ENCODE measurements around the gene CAPN2.
A peak's percentile ranks its signal among the peaks of the same experiment; 100 is the strongest.

CAPN2 gene

DNA sequence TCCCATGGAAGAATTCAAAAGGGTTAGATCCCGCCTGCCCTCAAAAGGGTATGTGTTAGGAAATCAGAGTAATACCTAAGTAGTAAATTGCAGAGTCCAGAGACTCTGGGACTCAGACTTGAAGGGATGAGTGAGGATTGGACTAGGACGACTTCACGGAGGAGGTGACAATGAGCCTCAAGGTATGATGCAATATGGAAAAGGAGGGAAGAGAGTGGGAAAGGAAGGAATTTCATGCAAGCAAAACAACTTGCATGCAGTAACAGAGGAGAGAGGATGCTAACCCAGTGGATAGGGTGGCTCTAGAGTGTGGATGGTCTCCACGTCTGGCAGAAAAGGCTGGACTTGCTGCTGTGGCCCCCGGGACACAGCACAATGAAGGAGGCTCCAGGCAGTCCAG is 4.8 kb downstream of the CAPN2 start:
- peak; percentile 55 for DNase-seq
- H3K27me3 ChIP-seq (ENCODE audit: insufficient read depth, low read length, poor library complexity), result no peaks in the 10 kb centered on the region
- H2AK5ac ChIP-seq (ENCODE audit: low read length), result no peak overlapping the region
- H3K4me3 ChIP-seq (ENCODE audit: low read length), result no peak overlapping the region
- H3K36me3 ChIP-seq (ENCODE audit: control insufficient read depth, insufficient read depth, low read length), result no peaks in the 10 kb centered on the region
- H3K56ac ChIP-seq (ENCODE audit: low read length), result no peak overlapping the region
- H3K79me1 ChIP-seq (ENCODE audit: low read length), result peaks cover 3% of the 10 kb centered on the region
- no peak overlapping the region for H4K5ac ChIP-seq (ENCODE audit: low read length)
- H2BK120ac ChIP-seq (ENCODE audit: low read depth, low read length), result no peak overlapping the region
- no peak overlapping the region for H4K8ac ChIP-seq (ENCODE audit: low read depth, low read length)
- H3K23ac ChIP-seq (ENCODE audit: low read length), result no peak overlapping the region
- peak overlapping the region; percentile 9 for H3K18ac ChIP-seq (ENCODE audit: low read length)
- H2BK15ac ChIP-seq (replicated peaks; ENCODE audit: low read depth), result no peak overlapping the region
- no CpG with 5 or more reads among the region's 5 CpGs for WGBS (ENCODE audit: extremely low coverage, insufficient coverage, low lambda C conversion rate)
- no peak overlapping the region for H3K4me2 ChIP-seq (ENCODE audit: low read length)
- no peak overlapping the region for H3K27ac ChIP-seq (ENCODE audit: low read depth, low read length)
- H3K79me2 ChIP-seq (ENCODE audit: control insufficient read depth, insufficient read depth, low read length), result no peaks in the 10 kb centered on the region
- no peak overlapping the region for H3K9ac ChIP-seq (ENCODE audit: low read length)
- no peak overlapping the region for H2BK5ac ChIP-seq (ENCODE audit: low read length)
- H3K4ac ChIP-seq (ENCODE audit: low read depth, low read length), result no peak overlapping the region
- H3K4me1 ChIP-seq (ENCODE audit: control insufficient read depth, low read depth, low read length), result peaks cover 15% of the 10 kb centered on the region

DNA sequence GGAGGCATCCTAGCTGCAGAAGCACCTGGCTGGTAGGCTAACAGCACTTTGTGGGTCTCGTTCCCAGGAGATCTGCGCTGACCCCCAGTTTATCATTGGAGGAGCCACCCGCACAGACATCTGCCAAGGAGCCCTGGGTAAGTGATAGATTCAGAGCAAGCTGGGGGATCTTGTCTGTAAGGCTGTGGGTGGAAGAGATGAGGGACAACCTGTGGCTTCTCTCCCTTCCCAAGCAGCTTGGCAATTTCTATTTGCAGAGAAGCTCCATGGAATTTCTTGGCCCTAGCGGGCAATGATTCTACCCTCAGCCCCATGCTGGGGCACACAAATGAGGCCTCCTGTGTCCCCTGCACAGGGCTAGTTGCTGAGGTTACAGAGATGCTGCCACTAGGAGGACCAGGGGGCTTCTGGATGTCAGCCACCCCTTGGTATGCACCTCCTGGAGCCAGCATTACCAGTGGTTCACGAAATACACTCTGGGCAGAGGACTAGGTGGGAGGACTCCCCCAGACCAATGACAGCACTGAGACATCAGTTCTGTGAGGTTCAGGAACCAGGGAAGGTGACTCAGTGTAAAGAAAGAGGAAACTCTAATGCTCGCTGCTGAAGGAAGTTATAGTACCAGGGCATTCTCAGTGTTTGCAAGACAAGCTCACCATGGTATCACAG is 5.5 kb downstream of the CAPN2 start:
- WGBS (ENCODE audit: extremely low coverage, insufficient coverage, low lambda C conversion rate), result no CpG with 5 or more reads among the region's 6 CpGs
- DNase-seq, result peak; percentile 63

DNA sequence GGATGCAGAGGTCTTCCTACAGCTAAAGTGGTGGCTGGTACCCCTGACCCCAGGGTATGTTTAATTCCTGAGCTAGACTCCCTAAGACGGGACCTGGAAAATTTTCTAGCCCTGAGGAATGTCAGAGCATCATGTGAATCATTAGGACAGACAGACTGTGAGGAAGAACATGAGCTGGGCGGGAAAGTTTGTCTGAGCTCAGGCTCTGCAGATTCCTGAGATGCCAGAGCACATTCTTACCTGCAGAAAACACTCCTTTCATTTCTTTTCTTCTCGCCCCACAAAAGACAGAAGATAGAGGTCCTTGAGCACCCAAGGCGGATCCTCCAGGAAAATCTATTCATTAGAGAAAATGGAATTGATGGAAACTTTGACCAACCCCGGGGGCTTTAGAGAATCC is 6.5 kb downstream of the CAPN2 start:
- Histone ChIP-seq H3K56ac (ENCODE audit: low read length) (no peak overlapping the region), H3K4ac (ENCODE audit: low read depth, low read length) (no peak overlapping the region), H2BK15ac (replicated peaks; ENCODE audit: low read depth) (no peak overlapping the region), H2AK5ac (ENCODE audit: low read length) (no peak overlapping the region), H3K36me3 (ENCODE audit: control insufficient read depth, insufficient read depth, low read length) (no peaks in the 10 kb centered on the region), H3K23ac (ENCODE audit: low read length) (no peak overlapping the region), H2BK120ac (ENCODE audit: low read depth, low read length) (no peak overlapping the region), H3K4me3 (ENCODE audit: low read length) (no peak overlapping the region), H3K79me1 (ENCODE audit: low read length) (peaks cover 3% of the 10 kb centered on the region), H3K18ac (ENCODE audit: low read length) (no peak overlapping the region), H3K4me1 (ENCODE audit: control insufficient read depth, low read depth, low read length) (peaks cover 13% of the 10 kb centered on the region), H2BK5ac (ENCODE audit: low read length) (no peak overlapping the region), H3K27me3 (ENCODE audit: insufficient read depth, low read length, poor library complexity) (no peaks in the 10 kb centered on the region), H3K27ac (ENCODE audit: low read depth, low read length) (peak overlapping the region; percentile 25), H3K79me2 (ENCODE audit: control insufficient read depth, insufficient read depth, low read length) (no peaks in the 10 kb centered on the region), H3K9ac (ENCODE audit: low read length) (no peak overlapping the region), H3K4me2 (ENCODE audit: low read length) (no peak overlapping the region), H4K5ac (ENCODE audit: low read length) (no peak overlapping the region), H4K8ac (ENCODE audit: low read depth, low read length) (no peak overlapping the region)
- WGBS (ENCODE audit: extremely low coverage, insufficient coverage, low lambda C conversion rate), result no CpG with 5 or more reads among the region's 5 CpGs
- DNase-seq, result peak; percentile 97

More for the DNA sequence above, 5.5 kb downstream of the CAPN2 start:
- Histone ChIP-seq H2BK120ac (ENCODE audit: low read depth, low read length) (no peak overlapping the region), H3K79me2 (ENCODE audit: control insufficient read depth, insufficient read depth, low read length) (no peaks in the 10 kb centered on the region), H3K4ac (ENCODE audit: low read depth, low read length) (no peak overlapping the region), H3K56ac (ENCODE audit: low read length) (no peak overlapping the region), H2AK5ac (ENCODE audit: low read length) (no peak overlapping the region), H3K79me1 (ENCODE audit: low read length) (peaks cover 3% of the 10 kb centered on the region), H3K18ac (ENCODE audit: low read length) (peak overlapping the region; percentile 9), H3K27me3 (ENCODE audit: insufficient read depth, low read length, poor library complexity) (no peaks in the 10 kb centered on the region), H3K36me3 (ENCODE audit: control insufficient read depth, insufficient read depth, low read length) (no peaks in the 10 kb centered on the region), H3K27ac (ENCODE audit: low read depth, low read length) (no peak overlapping the region), H3K4me2 (ENCODE audit: low read length) (no peak overlapping the region), H2BK5ac (ENCODE audit: low read length) (no peak overlapping the region), H3K4me1 (ENCODE audit: control insufficient read depth, low read depth, low read length) (peaks cover 15% of the 10 kb centered on the region), H4K8ac (ENCODE audit: low read depth, low read length) (no peak overlapping the region), H3K9ac (ENCODE audit: low read length) (no peak overlapping the region), H3K23ac (ENCODE audit: low read length) (no peak overlapping the region), H4K5ac (ENCODE audit: low read length) (no peak overlapping the region), H2BK15ac (replicated peaks; ENCODE audit: low read depth) (no peak overlapping the region), H3K4me3 (ENCODE audit: low read length) (no peak overlapping the region)

DNA sequence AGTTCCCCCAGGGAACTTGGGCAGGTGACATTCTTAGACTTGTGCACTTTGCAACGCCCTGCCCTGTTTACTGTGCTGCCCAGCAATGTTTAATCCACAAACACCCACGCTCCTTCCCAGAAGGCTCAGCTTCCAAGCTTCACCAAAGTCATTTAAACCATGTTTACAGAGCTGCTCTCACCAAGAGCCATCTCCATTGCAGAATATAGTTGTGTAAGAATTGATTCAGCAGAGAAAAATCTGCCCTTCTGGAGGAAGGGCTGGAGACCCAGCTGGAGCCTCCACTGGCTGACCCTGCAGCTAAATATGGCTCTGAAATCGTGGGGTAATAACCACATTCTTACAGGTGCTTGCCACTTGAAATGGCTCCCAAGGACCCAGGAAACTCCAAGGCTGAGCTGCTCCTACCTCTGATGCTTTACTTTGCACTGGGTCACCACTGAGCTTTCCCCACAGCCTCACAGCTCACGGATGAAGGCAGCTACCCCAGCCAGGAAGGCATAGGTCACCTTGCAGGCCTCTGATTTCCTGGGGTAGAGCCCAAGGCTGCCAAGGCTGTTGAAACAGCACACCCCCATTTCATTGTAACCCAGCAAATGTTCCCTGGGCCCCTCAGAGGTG is 8.7 kb downstream of the CAPN2 start:
- Histone ChIP-seq H2AK5ac (ENCODE audit: low read length) (no peak overlapping the region), H3K56ac (ENCODE audit: low read length) (no peak overlapping the region), H3K4ac (ENCODE audit: low read depth, low read length) (no peak overlapping the region), H3K79me2 (ENCODE audit: control insufficient read depth, insufficient read depth, low read length) (no peaks in the 10 kb centered on the region), H3K4me2 (ENCODE audit: low read length) (no peak overlapping the region), H3K23ac (ENCODE audit: low read length) (no peak overlapping the region), H3K27ac (ENCODE audit: low read depth, low read length) (no peak overlapping the region), H4K5ac (ENCODE audit: low read length) (no peak overlapping the region), H3K4me1 (ENCODE audit: control insufficient read depth, low read depth, low read length) (peaks cover 13% of the 10 kb centered on the region), H2BK120ac (ENCODE audit: low read depth, low read length) (no peak overlapping the region), H2BK5ac (ENCODE audit: low read length) (no peak overlapping the region), H4K8ac (ENCODE audit: low read depth, low read length) (no peak overlapping the region), H2BK15ac (replicated peaks; ENCODE audit: low read depth) (no peak overlapping the region), H3K4me3 (ENCODE audit: low read length) (no peak overlapping the region), H3K27me3 (ENCODE audit: insufficient read depth, low read length, poor library complexity) (no peaks in the 10 kb centered on the region), H3K9ac (ENCODE audit: low read length) (no peak overlapping the region), H3K79me1 (ENCODE audit: low read length) (peaks cover 3% of the 10 kb centered on the region), H3K18ac (ENCODE audit: low read length) (no peak overlapping the region), H3K36me3 (ENCODE audit: control insufficient read depth, insufficient read depth, low read length) (no peaks in the 10 kb centered on the region)
- DNase-seq, result no peak
- WGBS (ENCODE audit: extremely low coverage, insufficient coverage, low lambda C conversion rate), result no CpG with 5 or more reads among the region's 4 CpGs

DNA sequence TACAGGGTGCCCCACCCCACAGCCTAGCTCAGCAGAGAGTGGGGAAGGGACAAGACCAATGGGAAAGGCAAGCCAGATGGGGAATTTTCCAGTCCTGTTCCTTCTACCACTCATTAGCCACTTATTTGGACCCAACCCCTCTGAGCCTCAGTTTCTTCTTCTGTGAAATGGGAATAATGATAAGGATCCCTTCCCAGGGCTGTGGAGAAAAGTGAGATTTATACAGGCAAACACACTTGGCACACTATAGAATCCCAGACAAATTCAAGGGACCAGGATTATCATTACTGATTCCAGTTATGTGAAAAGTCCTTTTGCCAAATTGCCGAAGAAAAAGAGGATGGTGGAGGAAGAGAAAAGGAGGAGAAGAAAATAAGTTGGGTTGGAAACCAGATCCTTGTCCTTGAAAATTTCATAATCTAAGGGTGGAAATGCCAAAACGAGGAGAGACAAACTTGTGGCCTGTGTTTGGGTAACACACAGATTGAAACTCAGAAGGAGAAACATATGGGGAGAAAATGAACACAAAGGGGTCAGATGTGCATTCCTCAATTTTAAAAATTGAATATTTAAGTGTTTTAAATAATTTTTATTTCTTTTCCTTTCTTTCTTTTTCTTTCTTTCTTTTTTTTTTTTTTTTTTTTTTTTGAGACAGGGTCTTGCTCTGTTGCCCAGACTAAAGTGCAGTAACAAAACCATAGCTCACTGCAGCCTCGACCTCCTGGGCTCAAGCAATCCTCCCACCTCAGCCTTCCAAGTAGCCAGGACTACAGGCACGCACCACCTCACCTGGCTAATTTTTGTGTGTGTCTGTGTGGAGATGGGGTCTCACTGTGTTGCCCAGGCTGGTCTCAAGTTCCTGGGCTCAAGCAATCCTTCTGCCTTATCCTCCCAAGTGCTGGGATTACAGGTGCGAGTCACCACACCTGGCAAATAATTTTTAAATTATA is 9.6 kb downstream of the CAPN2 start:
- Histone ChIP-seq H3K4ac (ENCODE audit: low read depth, low read length) (no peak overlapping the region), H3K36me3 (ENCODE audit: control insufficient read depth, insufficient read depth, low read length) (no peaks in the 10 kb centered on the region), H3K4me1 (ENCODE audit: control insufficient read depth, low read depth, low read length) (peaks cover 14% of the 10 kb centered on the region), H3K56ac (ENCODE audit: low read length) (no peak overlapping the region), H3K79me1 (ENCODE audit: low read length) (no peaks in the 10 kb centered on the region), H3K18ac (ENCODE audit: low read length) (no peak overlapping the region), H3K79me2 (ENCODE audit: control insufficient read depth, insufficient read depth, low read length) (no peaks in the 10 kb centered on the region), H2AK5ac (ENCODE audit: low read length) (no peak overlapping the region), H4K5ac (ENCODE audit: low read length) (no peak overlapping the region), H4K8ac (ENCODE audit: low read depth, low read length) (no peak overlapping the region), H3K27ac (ENCODE audit: low read depth, low read length) (no peak overlapping the region), H3K9ac (ENCODE audit: low read length) (no peak overlapping the region), H2BK15ac (replicated peaks; ENCODE audit: low read depth) (no peak overlapping the region), H3K4me2 (ENCODE audit: low read length) (no peak overlapping the region), H2BK120ac (ENCODE audit: low read depth, low read length) (no peak overlapping the region), H2BK5ac (ENCODE audit: low read length) (no peak overlapping the region), H3K27me3 (ENCODE audit: insufficient read depth, low read length, poor library complexity) (no peaks in the 10 kb centered on the region), H3K23ac (ENCODE audit: low read length) (no peak overlapping the region), H3K4me3 (ENCODE audit: low read length) (no peak overlapping the region)
- no peak for DNase-seq
- no CpG with 5 or more reads among the region's 5 CpGs for WGBS (ENCODE audit: extremely low coverage, insufficient coverage, low lambda C conversion rate)
